HFFc6 (cell line): ENCODE data around the gene SEMA3A. TPM values are rescaled to one million over a fixed set of nuclear protein-coding genes. Genes with fewer than 3 reads are reported as not detected.

ENCODE experiments used
- DNase-seq: peaks from one replicate; pipeline ENCODE4 v3.0.0-alpha.2; 2018
- H3K27ac Mint-ChIP-seq: 2 replicates; pipeline ENCODE4 v1.8.0; 2020; ENCODE audit warnings: mild to moderate bottlenecking, mixed read lengths
- H3K27me3 Mint-ChIP-seq: 2 replicates; pipeline ENCODE4 v1.8.0; 2021; ENCODE audit warnings: mild to moderate bottlenecking, moderate library complexity, mixed read lengths; ENCODE audit not compliant: insufficient read depth
- H3K36me3 Mint-ChIP-seq: 2 replicates; pipeline ENCODE4 v1.8.0; 2021; ENCODE audit warnings: low read depth, mixed read lengths
- H3K4me1 Mint-ChIP-seq: 2 replicates; pipeline ENCODE4 v1.8.0; 2020; ENCODE audit warnings: low read depth, mixed read lengths
- H3K4me3 Mint-ChIP-seq: 2 replicates; pipeline ENCODE4 v1.8.0; 2020; ENCODE audit warnings: mild to moderate bottlenecking, moderate library complexity, mixed read lengths
- H3K9me3 Mint-ChIP-seq: 2 replicates; pipeline ENCODE4 v1.8.0; 2020; ENCODE audit warnings: mild to moderate bottlenecking, mixed read lengths
- CTCF ChIP-seq: fragments of 200-600 bp; sonication (generic); IDR thresholded peaks from 2 replicates; pipeline ENCODE4 v1.5.0; 2021; ENCODE audit warnings: antibody characterized with exemption, mild to moderate bottlenecking
- total RNA-seq, 6 experiments: library from RNA; stranded (reverse); fragmentation: NEBNext Ultra II Directional; extraction: Animal tissue kit (Norgen Biotek cat#: 25700); gene quantifications; 2 replicates in 1 of 6; 3 replicates in 5 of 6; pipeline ENCODE4 v1.2.3, GENCODE V29; 2021

The SEMA3A gene
- total RNA-seq, 6 experiments from 2014 or later, result 56.9 to 86.2 (median 74.4) TPM

- no peak for DNase-seq
- TF ChIP-seq CTCF, result no peak
Observed at GRCh38 chr7:83937930-83938329, 256.7 kb downstream of the SEMA3A start.

GRCh38 chr7:83936056-83936708, 258.4 kb downstream of the SEMA3A start:
- no peaks in the 10 kb centered on the region for H3K36me3 Mint-ChIP-seq
- H3K27ac Mint-ChIP-seq, result no peak overlapping the region
- peak; percentile 68 for DNase-seq
- 0 out of 2 replicates have a peak, but pooled peaks cover 5% of the 10 kb centered on the region for H3K4me1 Mint-ChIP-seq
- H3K9me3 Mint-ChIP-seq, result no peaks in the 10 kb centered on the region
- peaks cover 2% of the 10 kb centered on the region for H3K27me3 Mint-ChIP-seq
- peak; percentile 94 for TF ChIP-seq CTCF
- no peak overlapping the region for H3K4me3 Mint-ChIP-seq

More at GRCh38 chr7:83937930-83938329, 256.7 kb downstream of the SEMA3A start:
- Mint-ChIP-seq H3K27me3 (peaks cover 2% of the 10 kb centered on the region), H3K4me1 (0 out of 2 replicates have a peak, but pooled peaks cover 5% of the 10 kb centered on the region), H3K36me3 (no peaks in the 10 kb centered on the region), H3K4me3 (no peak overlapping the region), H3K27ac (no peak overlapping the region), H3K9me3 (no peaks in the 10 kb centered on the region)

- DNase-seq, result no peak
- Mint-ChIP-seq H3K27me3 (peaks cover 5% of the 10 kb centered on the region), H3K36me3 (no peaks in the 10 kb centered on the region), H3K4me1 (0 out of 2 replicates have a peak, but pooled peaks cover 5% of the 10 kb centered on the region), H3K27ac (no peak overlapping the region), H3K4me3 (no peak overlapping the region), H3K9me3 (no peaks in the 10 kb centered on the region)
- peak; percentile 83 for TF ChIP-seq CTCF
Observed at GRCh38 chr7:83934118-83934734, 260.4 kb downstream of the SEMA3A start.

- TF ChIP-seq CTCF, result no peak
- no peak overlapping the region for H3K4me3 Mint-ChIP-seq
- no peaks in the 10 kb centered on the region for H3K36me3 Mint-ChIP-seq
- H3K27ac Mint-ChIP-seq, result no peak overlapping the region
- H3K27me3 Mint-ChIP-seq, result peaks cover 3% of the 10 kb centered on the region; the same call in 1 of the 2 replicates
- 0 out of 2 replicates have a peak, but pooled peaks cover 5% of the 10 kb centered on the region for H3K4me1 Mint-ChIP-seq
- H3K9me3 Mint-ChIP-seq, result no peaks in the 10 kb centered on the region
- DNase-seq, result no peak
Observed at GRCh38 chr7:83931968-83932367, 262.6 kb downstream of the SEMA3A start.

- no peaks in the 10 kb centered on the region for H3K4me1 Mint-ChIP-seq
- H3K27ac Mint-ChIP-seq, result no peak overlapping the region
- peaks cover 3% of the 10 kb centered on the region; the same call in 1 of the 2 replicates for H3K27me3 Mint-ChIP-seq
- H3K9me3 Mint-ChIP-seq, result no peaks in the 10 kb centered on the region
- no peak for TF ChIP-seq CTCF
- no peaks in the 10 kb centered on the region for H3K36me3 Mint-ChIP-seq
- no peak for DNase-seq
- H3K4me3 Mint-ChIP-seq, result no peak overlapping the region
Observed at GRCh38 chr7:83930262-83930661, 264.3 kb downstream of the SEMA3A start.
